ENCODE data around the gene CEP41. TPM values are rescaled to one million over a fixed set of nuclear protein-coding genes. Genes with fewer than 3 reads are reported as not detected.

The CEP41 gene
- total RNA-seq, 1 experiment from 2014 or later = 14.0 TPM

GRCh38 chr7:130384371-130384801 is 56.4 kb downstream of the CEP41 start:
- Mint-ChIP-seq H3K27ac (ENCODE audit: low read depth, unreplicated experiment) (no peak overlapping the region), H3K36me3 (ENCODE audit: insufficient read depth, unreplicated experiment) (no peaks in the 10 kb centered on the region), H3K4me1 (ENCODE audit: insufficient read depth, unreplicated experiment) (no peaks in the 10 kb centered on the region), H3K9me3 (ENCODE audit: unreplicated experiment) (no peaks in the 10 kb centered on the region), H3K27me3 (ENCODE audit: insufficient read depth, unreplicated experiment) (no peaks in the 10 kb centered on the region), H3K4me3 (ENCODE audit: unreplicated experiment) (no peak overlapping the region)
- intact Hi-C loops (cut with micrococcal nuclease) = no loop called here
- no TSS peak for BruUV-seq (replicated peaks)
- no peak for DNase-seq (ENCODE audit: unreplicated experiment)
- ChIA-PET POLR2A (no interaction called here), CTCF (no interaction called here)
- no peak for TF ChIP-seq CTCF (IDR thresholded peaks at IDR 0.05; ENCODE audit: unreplicated experiment)

GRCh38 chr7:130383187-130383980 is 57.4 kb downstream of the CEP41 start:
- Mint-ChIP-seq H3K27me3 (ENCODE audit: insufficient read depth, unreplicated experiment) (no peaks in the 10 kb centered on the region), H3K9me3 (ENCODE audit: unreplicated experiment) (no peaks in the 10 kb centered on the region), H3K4me3 (ENCODE audit: unreplicated experiment) (no peak overlapping the region), H3K4me1 (ENCODE audit: insufficient read depth, unreplicated experiment) (no peaks in the 10 kb centered on the region), H3K36me3 (ENCODE audit: insufficient read depth, unreplicated experiment) (no peaks in the 10 kb centered on the region), H3K27ac (ENCODE audit: low read depth, unreplicated experiment) (no peak overlapping the region)
- no TSS peak for BruUV-seq (replicated peaks)
- no peak for TF ChIP-seq CTCF (IDR thresholded peaks at IDR 0.05; ENCODE audit: unreplicated experiment)
- ChIA-PET CTCF (no interaction called here), POLR2A (no interaction called here)
- DNase-seq (ENCODE audit: unreplicated experiment) = no peak
- intact Hi-C loops (cut with micrococcal nuclease) = no loop called here

GRCh38 chr7:130381468-130382312 is 59.1 kb downstream of the CEP41 start:
- BruUV-seq (replicated peaks) = no TSS peak
- no peaks in the 10 kb centered on the region for H3K36me3 Mint-ChIP-seq (ENCODE audit: insufficient read depth, unreplicated experiment)
- no peak for DNase-seq (ENCODE audit: unreplicated experiment)
- ChIA-PET CTCF (interaction anchor here (1.1 kb wide), 1 partner anchor 22 kb away, joined by 3 read pairs; no protein-coding TSS in a partner anchor), POLR2A (interaction anchor here (0.6 kb wide), 2 partner anchors 50 to 181 kb away, joined by 3 read pairs; no protein-coding TSS in a partner anchor)
- H3K4me3 Mint-ChIP-seq (ENCODE audit: unreplicated experiment) = no peak overlapping the region
- TF ChIP-seq CTCF (IDR thresholded peaks at IDR 0.05; ENCODE audit: unreplicated experiment) = no peak
- H3K4me1 Mint-ChIP-seq (ENCODE audit: insufficient read depth, unreplicated experiment) = no peaks in the 10 kb centered on the region
- H3K27me3 Mint-ChIP-seq (ENCODE audit: insufficient read depth, unreplicated experiment) = no peaks in the 10 kb centered on the region
- intact Hi-C loops (cut with micrococcal nuclease) = no loop called here
- H3K27ac Mint-ChIP-seq (ENCODE audit: low read depth, unreplicated experiment) = no peak overlapping the region
- no peaks in the 10 kb centered on the region for H3K9me3 Mint-ChIP-seq (ENCODE audit: unreplicated experiment)

GRCh38 chr7:130380861-130381455 is 59.9 kb downstream of the CEP41 start:
- Mint-ChIP-seq H3K36me3 (ENCODE audit: insufficient read depth, unreplicated experiment) (no peaks in the 10 kb centered on the region), H3K27me3 (ENCODE audit: insufficient read depth, unreplicated experiment) (no peaks in the 10 kb centered on the region), H3K4me3 (ENCODE audit: unreplicated experiment) (no peak overlapping the region), H3K27ac (ENCODE audit: low read depth, unreplicated experiment) (no peak overlapping the region), H3K9me3 (ENCODE audit: unreplicated experiment) (no peaks in the 10 kb centered on the region), H3K4me1 (ENCODE audit: insufficient read depth, unreplicated experiment) (no peaks in the 10 kb centered on the region)
- no peak for TF ChIP-seq CTCF (IDR thresholded peaks at IDR 0.05; ENCODE audit: unreplicated experiment)
- no peak for DNase-seq (ENCODE audit: unreplicated experiment)
- intact Hi-C loops (cut with micrococcal nuclease) = no loop called here
- BruUV-seq (replicated peaks) = no TSS peak
- ChIA-PET POLR2A (no interaction called here), CTCF (interaction anchor here (1.1 kb wide), 1 partner anchor 23 kb away, joined by 3 read pairs; no protein-coding TSS in a partner anchor)

Measured in MCF 10A (cell line).